Osteocyte (in vitro differentiated cells): ENCODE data around the gene MRPL38. TPM values are rescaled to one million over a fixed set of nuclear protein-coding genes. Genes with fewer than 3 reads are reported as not detected.
"Not testable (repeated sequence)": the region's sequence is repeated elsewhere in the genome, so short reads cannot be mapped to it uniquely, and the experiment has no call there.

Experiments used
- DNase-seq: peaks from one replicate; pipeline ENCODE4 v3.0.0; 2021; ENCODE audit warnings: mixed read lengths; ENCODE audit not compliant: unreplicated experiment; ENCODE audit errors: extremely low spot score
- H3K27ac Mint-ChIP-seq: one replicate; pipeline ENCODE4 v1.8.0; 2021; ENCODE audit warnings: mild to moderate bottlenecking, mixed read lengths; ENCODE audit not compliant: unreplicated experiment
- H3K27me3 Mint-ChIP-seq: one replicate; pipeline ENCODE4 v1.8.0; 2021; ENCODE audit warnings: mixed read lengths; ENCODE audit not compliant: unreplicated experiment
- H3K36me3 Mint-ChIP-seq: one replicate; pipeline ENCODE4 v1.8.0; 2021; ENCODE audit warnings: mixed read lengths; ENCODE audit not compliant: unreplicated experiment
- H3K4me1 Mint-ChIP-seq: one replicate; pipeline ENCODE4 v1.8.0; 2021; ENCODE audit warnings: mixed read lengths; ENCODE audit not compliant: unreplicated experiment
- H3K4me3 Mint-ChIP-seq: one replicate; pipeline ENCODE4 v1.8.0; 2021; ENCODE audit warnings: mild to moderate bottlenecking, moderate library complexity, mixed read lengths; ENCODE audit not compliant: unreplicated experiment
- H3K9me3 Mint-ChIP-seq: one replicate; pipeline ENCODE4 v1.8.0; 2021; ENCODE audit warnings: mixed read lengths; ENCODE audit not compliant: unreplicated experiment
- total RNA-seq: library from RNA; stranded (reverse); gene quantifications from 2 replicates; pipeline ENCODE4 v1.2.1, GENCODE V29; 2021
- TF ChIP-seq, protein P1 (sequence below): fragments of 200-600 bp; sonication (generic); IDR thresholded peaks from 2 replicates; pipeline ENCODE4 v1.5.0; 2021; ENCODE audit warnings: antibody characterized with exemption, mild to moderate bottlenecking, moderate library complexity

The MRPL38 gene
- total RNA-seq, 1 donor from 2014 or later: 73.6 TPM

DNA sequence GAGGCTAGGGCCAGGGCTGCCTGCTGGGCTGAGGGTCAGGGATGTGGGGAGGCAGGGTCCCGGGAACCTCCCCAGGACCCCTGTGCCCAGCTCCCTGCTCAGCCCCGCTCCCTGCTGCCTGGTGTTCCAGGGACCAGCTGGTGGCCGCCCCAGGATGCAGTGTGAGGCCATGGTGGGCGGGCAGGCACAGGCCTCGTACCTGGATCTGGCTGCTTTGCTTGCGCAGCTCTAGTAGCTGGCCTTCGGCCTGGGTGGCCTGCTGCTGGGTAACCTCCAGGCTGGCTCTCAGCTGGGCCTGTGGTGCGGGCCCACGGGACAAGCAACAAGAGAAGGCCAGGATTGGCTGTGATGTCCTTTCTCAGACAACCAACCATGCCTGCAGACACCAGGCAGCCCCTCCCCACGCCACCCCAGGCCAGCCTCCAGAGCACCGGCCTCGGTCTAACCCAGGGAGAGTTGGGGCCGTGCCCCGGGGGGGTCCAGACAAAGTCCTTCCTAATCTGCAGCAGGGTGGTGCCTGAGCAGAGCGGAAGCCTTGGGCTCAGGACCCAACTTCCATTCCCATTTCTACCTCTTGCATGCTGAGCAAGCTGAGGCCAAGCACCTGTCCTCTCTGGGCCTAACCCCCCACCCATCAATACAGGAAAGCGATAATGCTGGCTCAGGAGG is 12.0 kb downstream of the MRPL38 start:
- DNase-seq: no peak
- no peaks in the 10 kb centered on the region for H3K9me3 Mint-ChIP-seq
- H3K4me1 Mint-ChIP-seq: peaks cover 24% of the 10 kb centered on the region
- peaks cover 5% of the 10 kb centered on the region for H3K36me3 Mint-ChIP-seq
- H3K4me3 Mint-ChIP-seq: no peak overlapping the region
- no peaks in the 10 kb centered on the region for H3K27me3 Mint-ChIP-seq
- no peak overlapping the region for H3K27ac Mint-ChIP-seq
- TF ChIP-seq, protein P1, sequence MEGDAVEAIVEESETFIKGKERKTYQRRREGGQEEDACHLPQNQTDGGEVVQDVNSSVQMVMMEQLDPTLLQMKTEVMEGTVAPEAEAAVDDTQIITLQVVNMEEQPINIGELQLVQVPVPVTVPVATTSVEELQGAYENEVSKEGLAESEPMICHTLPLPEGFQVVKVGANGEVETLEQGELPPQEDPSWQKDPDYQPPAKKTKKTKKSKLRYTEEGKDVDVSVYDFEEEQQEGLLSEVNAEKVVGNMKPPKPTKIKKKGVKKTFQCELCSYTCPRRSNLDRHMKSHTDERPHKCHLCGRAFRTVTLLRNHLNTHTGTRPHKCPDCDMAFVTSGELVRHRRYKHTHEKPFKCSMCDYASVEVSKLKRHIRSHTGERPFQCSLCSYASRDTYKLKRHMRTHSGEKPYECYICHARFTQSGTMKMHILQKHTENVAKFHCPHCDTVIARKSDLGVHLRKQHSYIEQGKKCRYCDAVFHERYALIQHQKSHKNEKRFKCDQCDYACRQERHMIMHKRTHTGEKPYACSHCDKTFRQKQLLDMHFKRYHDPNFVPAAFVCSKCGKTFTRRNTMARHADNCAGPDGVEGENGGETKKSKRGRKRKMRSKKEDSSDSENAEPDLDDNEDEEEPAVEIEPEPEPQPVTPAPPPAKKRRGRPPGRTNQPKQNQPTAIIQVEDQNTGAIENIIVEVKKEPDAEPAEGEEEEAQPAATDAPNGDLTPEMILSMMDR: no peak

DNA sequence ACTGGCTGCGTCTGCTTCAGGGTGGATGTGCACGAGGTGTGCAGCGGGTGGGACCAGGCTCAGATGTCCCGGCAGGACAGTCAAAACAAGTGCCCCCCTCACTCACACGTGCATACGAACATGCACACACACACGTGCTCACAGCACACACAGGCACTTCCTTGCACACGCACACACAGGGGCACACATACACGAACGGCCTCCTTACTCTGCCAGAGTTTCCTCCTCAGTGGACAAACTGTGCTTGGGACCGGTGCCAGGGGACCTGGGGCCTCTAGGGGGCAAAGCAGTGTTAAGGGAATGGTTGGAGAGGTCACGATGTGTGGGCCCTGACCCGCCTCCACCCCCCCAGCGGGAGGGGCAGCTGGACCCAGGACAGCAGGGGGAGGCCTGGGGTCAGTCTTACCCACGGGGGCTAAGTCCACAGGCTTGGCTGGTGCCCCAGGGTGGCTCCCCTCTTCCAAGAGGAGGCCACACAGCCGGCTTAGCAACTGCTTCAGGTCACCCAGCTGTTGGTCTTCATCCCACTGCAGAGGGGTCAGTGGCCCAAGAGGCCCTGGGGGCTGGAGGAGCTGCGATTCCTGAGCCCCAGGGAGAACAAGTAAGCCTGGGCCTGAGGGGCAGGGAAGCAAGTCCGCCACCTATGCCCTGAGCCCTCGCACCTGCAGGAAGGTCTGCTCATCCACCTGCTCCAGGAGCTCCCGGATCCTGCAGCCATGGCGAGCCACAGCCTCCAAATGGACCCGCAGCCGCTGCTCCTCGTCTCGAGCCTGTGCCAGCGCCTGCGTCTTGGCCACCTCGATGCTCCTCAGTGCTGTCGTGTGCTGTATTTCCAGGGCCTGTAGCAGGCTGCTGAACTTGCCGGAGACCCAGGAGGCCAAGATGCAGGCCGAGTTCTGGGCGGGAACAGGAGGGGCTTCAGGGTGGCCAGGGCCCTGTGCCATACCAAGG is 12.8 kb downstream of the MRPL38 start:
- peaks cover 21% of the 10 kb centered on the region for H3K4me1 Mint-ChIP-seq
- no peaks in the 10 kb centered on the region for H3K27me3 Mint-ChIP-seq
- no peak for DNase-seq
- H3K9me3 Mint-ChIP-seq: no peaks in the 10 kb centered on the region
- H3K27ac Mint-ChIP-seq: no peak overlapping the region
- H3K4me3 Mint-ChIP-seq: no peak overlapping the region
- H3K36me3 Mint-ChIP-seq: peaks cover 5% of the 10 kb centered on the region
- TF ChIP-seq, protein P1: no peak

DNA sequence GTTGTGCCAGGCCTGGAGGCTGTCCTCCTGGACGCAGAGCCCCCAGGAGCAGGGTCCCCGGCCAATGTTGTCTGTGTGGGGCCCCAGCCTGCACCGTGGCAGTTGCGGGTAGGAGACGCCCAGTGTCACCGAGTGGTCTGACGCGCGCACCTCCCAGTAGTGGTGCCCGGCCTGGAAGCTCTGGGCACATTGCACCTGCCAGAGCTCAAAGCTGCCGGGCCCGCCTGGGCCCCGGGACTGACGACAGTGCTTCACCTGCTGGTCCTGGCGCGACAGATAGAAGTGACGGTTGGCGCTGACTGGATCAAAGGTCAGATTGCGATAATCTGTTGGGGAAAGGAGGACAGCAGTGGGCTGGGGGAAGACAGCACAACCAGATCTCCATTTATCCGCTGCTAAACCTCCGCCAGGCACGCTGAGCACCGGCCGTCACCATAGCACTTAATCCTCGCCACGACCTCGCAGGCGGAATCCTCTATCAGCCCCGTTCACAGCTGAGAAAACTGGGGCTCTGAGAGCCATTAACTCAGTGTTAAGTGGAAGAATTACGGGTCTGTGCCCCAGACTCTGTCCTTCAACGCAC is 13.6 kb downstream of the MRPL38 start:
- Mint-ChIP-seq H3K4me3 (no peak overlapping the region), H3K27ac (no peak overlapping the region), H3K9me3 (no peaks in the 10 kb centered on the region), H3K36me3 (peaks cover 5% of the 10 kb centered on the region), H3K4me1 (peaks cover 21% of the 10 kb centered on the region), H3K27me3 (no peaks in the 10 kb centered on the region)
- no peak for DNase-seq
- TF ChIP-seq, protein P1: no peak

DNA sequence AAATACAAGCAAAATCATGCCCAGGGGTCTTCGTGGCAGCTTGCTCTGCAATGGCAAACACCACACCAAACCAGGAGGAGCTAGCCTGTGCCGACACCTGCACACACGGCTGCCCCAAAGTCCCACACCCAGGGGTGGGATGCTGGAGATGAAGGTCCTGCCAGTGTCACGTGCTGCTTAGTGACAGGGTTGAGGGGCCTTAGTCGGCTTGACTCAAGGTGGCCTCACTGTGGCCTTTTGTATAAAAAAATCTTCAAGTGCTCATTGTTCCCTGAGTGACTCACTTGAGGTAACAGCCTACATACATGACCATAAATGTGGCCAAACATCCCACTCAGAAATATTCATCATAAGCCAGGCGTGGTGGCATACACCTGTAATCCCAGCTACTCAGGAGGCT is 15.2 kb downstream of the MRPL38 start:
- H3K4me1 Mint-ChIP-seq: peaks cover 9% of the 10 kb centered on the region
- H3K9me3 Mint-ChIP-seq: no peaks in the 10 kb centered on the region
- no peak overlapping the region for H3K4me3 Mint-ChIP-seq
- no peaks in the 10 kb centered on the region for H3K27me3 Mint-ChIP-seq
- no peak overlapping the region for H3K27ac Mint-ChIP-seq
- DNase-seq: no peak
- H3K36me3 Mint-ChIP-seq: peaks cover 5% of the 10 kb centered on the region
- TF ChIP-seq, protein P1: no peak

DNA sequence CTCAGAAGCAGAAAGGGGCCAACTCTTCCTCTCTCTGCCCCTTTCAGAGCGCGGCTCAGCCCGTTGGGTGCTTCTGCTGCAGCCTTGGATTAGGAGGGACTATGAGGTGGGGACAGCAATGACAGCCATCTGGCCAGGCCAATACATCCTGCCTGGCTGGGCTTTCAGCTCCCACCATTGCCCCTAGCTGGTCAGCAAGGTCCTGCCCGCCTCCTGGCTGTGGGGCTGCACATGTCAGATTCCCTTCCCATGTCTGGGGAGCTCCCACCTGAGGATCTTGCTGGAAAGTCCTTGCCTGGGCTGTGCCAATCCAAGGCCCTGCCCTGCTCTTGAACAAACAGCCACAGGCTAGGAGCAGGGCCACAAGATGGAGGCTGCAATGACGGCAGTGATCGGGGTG is 16.2 kb downstream of the MRPL38 start:
- no peaks in the 10 kb centered on the region for H3K27me3 Mint-ChIP-seq
- no peaks in the 10 kb centered on the region for H3K9me3 Mint-ChIP-seq
- H3K4me1 Mint-ChIP-seq: no peaks in the 10 kb centered on the region
- no peak overlapping the region for H3K27ac Mint-ChIP-seq
- TF ChIP-seq, protein P1: no peak
- H3K4me3 Mint-ChIP-seq: no peak overlapping the region
- DNase-seq: no peak
- peaks cover 5% of the 10 kb centered on the region for H3K36me3 Mint-ChIP-seq

DNA sequence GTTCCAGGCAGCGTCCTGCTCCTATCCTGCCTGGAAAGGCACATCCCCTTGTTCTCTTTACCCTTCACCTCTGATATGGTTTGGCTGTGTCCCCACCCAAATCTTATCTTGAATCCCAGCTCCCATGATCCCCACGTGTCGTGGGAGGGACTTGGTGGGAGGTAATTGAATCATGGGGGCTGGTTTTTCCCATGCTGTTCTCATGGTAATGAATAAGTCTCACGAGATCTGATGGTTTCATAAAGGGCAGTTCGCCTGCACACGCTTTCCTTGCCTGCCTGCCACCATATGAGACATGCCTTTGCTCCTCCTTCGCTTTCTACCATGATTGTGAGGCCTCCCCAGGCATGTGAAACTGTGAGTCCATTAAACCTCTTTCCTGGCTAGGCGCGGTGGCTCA is 18.8 kb downstream of the MRPL38 start:
- not testable (repeated sequence) for H3K27ac Mint-ChIP-seq, H3K4me1 Mint-ChIP-seq, H3K9me3 Mint-ChIP-seq, H3K27me3 Mint-ChIP-seq, DNase-seq, H3K36me3 Mint-ChIP-seq, H3K4me3 Mint-ChIP-seq
